SK-MEL-5 (cell line): Measurements from ENCODE around the gene ARHGAP24. TPM values are rescaled to one million over a fixed set of nuclear protein-coding genes. Genes with fewer than 3 reads are reported as not detected.
"Not testable (repeated sequence)": the region's sequence is repeated elsewhere in the genome, so short reads cannot be mapped to it uniquely, and the experiment has no call there.

Experiments
- DNase-seq: peaks from one replicate; pipeline ENCODE4 v3.0.0-alpha.2; 2016; ENCODE audit warnings: low read depth, low spot score
- in situ Hi-C: cut with HindIII; loops from 2 replicates; pipeline ENCODE4 v1.10.0; 2016; ENCODE audit warnings: low sequenced_read_pairs, high pct_unique_total_duplicates, low pct_unique_long_range_greater_than_20kb
- total RNA-seq: library from RNA; depleted of rRNA; stranded (reverse); fragments of >200 nt; shearing (Covaris generic); gene quantifications from 2 replicates; pipeline ENCODE4 v1.2.3, GENCODE V29; 2014

ARHGAP24 gene
- total RNA-seq, 1 experiment from 2014 or later = 10.1 TPM

DNA sequence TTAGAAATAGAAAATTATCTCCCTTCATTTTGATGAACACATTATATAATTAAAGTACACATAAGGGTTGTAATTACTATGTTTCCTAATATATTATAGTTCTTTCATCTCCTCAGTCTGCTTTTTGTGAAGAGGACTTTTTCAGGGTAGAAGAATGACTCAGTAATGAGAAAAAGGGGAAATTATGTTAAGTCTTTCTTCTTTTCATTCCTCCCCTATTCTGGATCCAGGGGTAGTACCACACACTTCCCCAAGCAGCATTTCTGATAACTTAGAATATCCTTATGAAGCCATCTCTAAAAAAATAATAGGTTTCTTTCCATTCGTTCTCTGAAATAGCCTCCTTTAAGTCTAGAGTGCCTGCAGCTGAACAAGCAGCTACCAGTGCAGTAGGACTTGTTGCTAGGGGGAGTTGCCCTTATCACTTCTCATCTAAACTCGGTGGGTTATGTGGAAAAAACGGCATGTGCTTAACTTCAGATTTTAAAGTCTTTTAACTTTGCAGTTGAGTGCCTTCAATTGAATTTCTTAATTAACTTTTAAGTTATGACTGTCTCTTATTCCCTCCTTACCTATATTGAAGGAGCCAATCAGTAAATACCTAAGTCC lies 184.8 kb downstream of the ARHGAP24 start:
- DNase-seq = no peak
- in situ Hi-C loops = no loop called here

DNA sequence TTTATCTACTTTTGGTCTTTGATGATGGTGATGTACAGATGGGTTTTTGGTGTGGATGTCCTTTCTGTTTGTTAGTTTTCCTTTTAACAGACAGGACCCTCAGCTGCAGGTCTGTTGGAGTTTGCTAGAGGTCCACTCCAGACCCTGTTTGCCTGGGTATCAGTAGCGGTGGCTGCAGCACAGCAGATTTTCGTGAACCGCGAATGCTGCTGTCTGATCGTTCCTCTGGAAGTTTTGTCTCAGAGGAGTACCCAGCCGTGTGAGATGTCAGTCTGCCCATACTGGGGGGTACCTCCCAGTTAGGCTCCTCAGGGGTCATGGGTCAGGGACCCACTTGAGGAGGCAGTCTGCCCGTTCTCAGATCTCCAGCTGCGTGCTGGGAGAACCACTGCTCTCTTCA lies 191.7 kb downstream of the ARHGAP24 start:
- DNase-seq, in situ Hi-C loops: not testable (repeated sequence)

DNA sequence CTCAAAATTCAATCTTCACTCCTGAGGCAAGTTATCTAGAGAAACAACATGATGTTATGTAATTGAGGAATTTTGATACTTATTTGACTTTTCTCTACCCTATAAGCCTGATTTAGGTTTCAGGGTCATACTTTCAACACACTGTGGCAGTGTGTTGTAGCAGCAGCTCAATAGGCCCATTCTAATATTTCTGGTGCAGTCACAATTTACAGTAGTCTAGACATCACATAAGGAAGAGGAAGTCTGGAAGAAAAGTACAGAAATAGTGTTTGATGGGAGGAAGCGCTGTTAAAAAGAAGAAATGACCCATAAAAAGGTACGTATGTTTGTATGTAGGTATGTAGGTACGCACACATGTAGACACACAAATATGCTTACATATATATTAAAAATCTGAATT lies 194.3 kb downstream of the ARHGAP24 start:
- in situ Hi-C loops = no loop called here
- no peak for DNase-seq

DNA sequence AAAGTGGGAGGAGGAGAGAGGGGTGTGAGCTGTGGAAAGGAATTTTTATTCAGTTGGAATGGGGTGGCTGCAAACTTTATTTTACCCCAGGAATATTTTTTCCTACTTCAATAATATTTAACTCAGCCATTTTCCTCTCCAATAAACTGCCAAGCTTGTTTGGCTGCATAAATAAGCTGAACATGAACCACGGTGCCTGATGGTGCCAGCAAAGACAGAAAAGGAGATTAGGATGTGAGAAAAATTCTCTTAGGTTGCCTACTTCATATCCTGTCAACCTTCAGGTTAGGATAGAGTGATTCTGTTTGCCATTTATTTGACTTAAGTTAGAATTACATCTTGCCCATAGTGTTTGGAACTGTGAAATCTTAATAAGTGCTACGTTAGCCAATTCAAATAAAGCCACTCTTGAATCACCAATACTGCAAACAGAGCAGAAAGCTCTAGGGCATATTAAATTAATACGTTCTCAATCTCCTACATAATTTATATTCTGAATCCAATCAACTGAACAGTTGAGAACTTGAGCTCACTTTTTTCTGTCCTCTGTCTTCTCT lies 195.1 kb downstream of the ARHGAP24 start:
- in situ Hi-C loops = no loop called here
- DNase-seq = no peak

DNA sequence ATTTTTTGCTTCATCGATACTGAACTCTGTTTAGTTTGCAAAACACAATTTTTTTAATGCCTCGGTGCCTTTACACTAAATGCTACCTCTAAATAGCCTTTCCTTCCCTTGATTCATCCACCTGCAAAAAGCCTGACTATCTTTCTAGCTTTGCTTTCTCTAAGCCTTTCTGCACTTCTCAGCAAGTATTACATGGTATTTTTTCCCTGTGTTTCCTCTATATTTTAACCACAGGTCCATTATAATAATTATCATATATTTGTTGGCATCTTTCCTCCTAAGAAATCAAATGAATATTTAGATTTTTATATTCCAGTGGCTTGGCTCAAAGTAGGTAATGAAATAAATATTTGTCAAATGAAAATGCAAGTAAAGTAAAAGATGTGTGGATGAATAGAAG lies 196.2 kb downstream of the ARHGAP24 start:
- in situ Hi-C loops = no loop called here
- no peak for DNase-seq

DNA sequence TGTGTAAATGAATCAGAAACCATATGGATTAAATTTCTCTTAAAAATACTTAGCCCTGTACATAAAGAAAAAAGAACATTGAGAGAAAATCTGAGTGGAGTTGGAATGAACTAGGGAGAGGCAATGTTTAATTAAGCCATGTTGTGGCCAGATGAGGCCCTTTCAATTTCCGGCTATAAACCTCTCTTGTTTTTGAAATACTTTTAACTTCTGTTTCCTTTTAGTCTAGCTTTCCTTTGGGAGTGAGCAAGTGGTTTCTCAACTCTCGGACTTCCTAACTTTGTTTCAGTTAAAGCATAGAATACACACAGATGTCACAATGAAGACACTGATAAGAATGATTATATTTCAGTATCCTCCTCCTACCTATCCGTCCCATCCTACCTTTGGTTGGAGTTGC lies 197.2 kb downstream of the ARHGAP24 start:
- in situ Hi-C loops = no loop called here
- DNase-seq = no peak

DNA sequence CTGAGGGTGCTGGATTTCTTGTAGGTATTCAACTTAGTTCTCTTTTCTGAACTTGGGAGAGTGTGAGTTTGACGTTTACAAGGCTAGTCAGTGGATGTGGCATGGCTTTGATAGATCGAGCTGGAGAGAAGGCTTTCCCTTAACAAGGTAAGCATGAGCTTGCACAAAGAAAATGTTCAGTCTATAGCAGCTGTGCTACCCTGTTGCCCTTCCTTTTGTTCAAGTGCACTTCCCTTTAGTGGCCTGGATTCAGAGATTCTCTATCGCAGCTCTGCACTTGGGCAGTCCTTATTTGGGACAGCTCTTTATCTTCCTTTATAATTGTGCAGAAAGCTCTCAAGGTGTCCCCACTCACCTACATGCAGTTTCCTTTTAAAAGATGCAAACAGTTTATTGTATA lies 198.0 kb downstream of the ARHGAP24 start:
- no peak for DNase-seq
- in situ Hi-C loops = no loop called here

DNA sequence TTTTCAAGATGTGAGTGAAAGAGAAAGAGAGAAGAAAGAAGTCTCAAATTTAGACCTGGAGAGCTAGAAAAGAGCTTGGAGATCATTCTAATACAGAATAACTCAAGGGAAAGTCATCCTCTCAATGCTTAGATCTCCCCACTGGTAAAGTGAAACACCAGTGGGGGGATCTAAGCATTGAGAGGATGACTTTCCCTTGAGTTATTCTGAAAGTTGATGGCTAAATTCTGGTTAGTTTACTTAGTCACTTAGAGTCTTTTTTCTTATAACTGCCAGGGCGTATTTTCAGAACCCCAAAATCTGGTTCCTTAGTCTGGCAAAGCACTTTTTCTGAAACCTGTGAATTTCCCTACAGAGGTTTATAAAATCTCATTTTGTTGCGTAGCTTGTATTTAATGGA lies 198.6 kb downstream of the ARHGAP24 start:
- DNase-seq = no peak
- in situ Hi-C loops = no loop called here

DNA sequence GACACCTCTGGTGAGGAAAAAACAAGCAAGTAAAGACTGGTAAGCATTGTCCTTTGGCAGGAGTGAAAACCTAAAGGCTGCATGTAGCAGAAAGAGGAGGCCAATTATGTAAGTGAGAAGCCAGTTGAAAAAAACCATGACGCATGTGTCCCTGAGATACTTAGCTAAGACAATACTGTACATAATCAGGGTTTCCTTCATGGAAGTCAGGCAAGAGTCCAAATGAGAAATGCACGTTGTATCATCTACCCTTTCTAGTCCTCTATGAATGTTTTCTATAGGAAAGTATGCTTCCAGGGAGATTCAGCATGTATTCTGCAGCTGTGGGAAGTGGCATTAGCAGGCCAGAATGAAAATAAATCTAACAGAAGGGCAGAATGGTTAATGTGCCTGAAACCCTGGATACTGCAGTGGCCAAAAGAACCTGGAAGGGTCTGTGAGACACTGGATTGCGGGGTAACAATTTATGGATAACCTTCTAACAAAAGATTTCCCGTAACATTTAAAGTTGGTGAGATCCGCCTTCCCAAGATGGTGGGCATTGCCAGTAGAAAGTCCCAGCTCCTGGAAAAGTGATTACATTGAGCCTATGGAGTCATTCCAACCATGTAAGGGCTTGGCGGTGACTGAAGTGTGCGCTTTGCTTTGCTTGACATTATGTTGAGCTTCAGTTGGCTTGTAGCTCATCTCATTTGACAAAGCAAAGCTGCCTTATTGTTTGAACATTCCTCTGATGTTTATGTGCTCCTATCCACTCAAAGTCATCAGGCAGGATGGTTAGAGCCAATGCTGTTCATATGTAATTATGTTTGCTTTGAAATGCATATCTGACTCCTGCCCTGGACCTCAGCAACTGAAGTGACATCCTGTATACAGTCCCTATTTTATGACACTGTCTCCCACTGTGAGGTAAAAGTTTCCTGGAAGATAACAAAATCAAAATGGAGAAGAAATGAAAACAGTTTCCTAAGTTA lies 200.4 kb downstream of the ARHGAP24 start:
- no peak for DNase-seq
- in situ Hi-C loops = no loop called here

DNA sequence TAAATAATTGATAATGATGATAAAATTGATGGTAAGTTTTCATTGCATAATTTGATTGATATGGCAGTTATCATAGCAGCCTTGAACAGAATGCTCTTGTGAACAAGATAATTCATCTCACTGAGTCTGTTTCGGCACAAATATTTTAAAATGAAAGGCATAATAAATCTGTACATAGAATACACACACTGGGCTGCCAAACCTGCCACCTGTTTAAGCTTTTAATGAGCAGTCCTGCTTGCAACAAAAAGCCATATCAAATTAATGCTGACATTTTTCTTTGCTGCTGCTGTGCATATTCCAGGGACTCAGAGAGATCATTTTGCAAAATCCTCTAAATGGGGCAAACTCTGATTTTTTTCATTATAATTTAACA lies 201.1 kb downstream of the ARHGAP24 start:
- no peak for DNase-seq

DNA sequence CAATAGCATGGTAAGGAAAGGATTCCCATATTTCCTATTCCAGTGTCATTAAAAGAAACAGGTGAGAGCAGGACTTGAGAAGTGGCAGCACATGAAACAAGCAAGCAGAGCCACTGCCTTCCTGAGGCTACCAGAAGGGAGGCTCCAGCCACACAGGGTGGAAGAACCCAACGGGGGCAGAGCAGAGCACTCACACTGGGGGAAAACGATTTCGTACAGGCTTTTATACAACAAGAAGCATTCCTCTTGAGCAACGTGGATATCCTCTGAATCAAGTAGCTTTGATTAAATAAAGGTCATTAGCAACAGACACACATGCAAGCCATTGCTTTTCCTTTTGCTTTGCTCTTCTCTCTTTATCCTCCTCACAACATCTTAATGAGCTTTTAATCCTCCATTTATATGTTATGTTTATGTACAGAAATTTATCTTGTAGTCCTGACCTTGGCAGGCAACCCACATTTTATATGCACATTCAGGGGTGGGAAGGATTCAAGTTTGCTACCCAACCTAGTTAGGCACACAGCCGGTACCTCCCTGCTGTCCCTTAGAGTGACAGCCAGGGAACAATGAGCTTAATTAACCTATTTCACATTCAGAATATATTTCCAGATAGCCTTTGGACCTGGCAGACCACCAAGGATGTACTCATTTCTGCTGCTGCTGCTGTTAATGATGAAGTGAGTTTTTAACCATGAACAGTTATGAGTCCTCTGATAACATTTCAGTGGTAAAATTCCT lies 202.1 kb downstream of the ARHGAP24 start:
- in situ Hi-C loops = no loop called here
- no peak for DNase-seq

More for the DNA sequence above, 201.1 kb downstream of the ARHGAP24 start:
- in situ Hi-C loops = no loop called here

DNA sequence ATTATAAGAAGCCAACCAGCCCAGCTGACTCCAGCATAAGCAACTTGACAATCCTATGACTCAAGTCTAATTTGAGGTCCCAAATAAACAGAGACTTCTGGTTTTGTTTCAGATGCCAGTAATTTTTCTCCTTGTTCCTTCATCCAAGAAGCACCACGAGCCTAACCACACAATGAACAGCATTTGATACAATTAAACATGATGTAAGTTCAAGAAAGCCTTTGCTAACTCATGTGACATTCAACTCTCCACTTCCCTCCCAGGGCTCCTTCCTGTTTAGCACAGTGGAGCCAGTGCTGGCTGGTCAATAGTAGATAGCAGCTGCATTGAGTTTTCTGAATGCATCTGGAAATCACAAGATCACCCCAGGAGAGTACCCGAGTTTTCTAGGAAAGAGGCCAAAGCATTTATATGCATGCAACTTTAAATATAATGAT lies 206.3 kb downstream of the ARHGAP24 start:
- in situ Hi-C loops = no loop called here
- DNase-seq = peak; percentile 99

DNA sequence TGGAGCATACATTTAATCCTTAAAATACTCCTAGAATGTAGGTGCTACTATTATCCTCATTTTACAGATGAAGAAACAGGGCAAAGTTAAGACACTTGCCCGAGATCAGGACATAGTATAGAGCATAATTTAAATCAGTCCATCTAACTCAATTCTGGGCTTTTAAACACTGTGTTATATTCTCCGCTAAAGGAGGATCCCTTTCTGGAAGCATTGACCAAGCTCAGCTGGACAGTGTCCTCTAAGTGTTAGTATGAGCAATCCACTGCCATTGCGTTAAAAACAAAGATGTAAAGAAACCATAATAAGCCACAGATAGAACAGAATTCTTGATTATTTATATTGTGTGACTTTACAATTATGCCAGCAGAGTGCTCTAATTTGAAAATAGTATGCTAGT lies 207.0 kb downstream of the ARHGAP24 start:
- DNase-seq = no peak
- in situ Hi-C loops = no loop called here

DNA sequence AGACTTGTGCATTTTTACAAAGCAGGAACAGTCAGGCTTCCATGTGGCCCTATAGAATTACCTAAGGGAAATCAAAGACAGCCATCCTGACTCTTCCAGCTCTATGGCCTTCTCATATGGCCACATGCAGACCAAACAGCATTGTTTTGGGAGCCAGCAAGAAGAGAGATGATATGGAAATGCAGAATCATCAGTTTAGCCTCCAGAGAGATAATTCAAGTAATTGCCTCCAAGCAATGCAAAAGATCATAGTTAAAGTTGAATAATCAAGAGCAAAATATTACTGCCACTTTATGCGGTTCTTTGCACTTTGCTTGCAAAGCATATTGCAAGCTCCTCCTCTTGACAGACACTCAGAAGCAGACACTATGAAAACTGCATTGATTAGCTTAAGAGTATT lies 207.4 kb downstream of the ARHGAP24 start:
- DNase-seq = peak; percentile 30
- in situ Hi-C loops = no loop called here

DNA sequence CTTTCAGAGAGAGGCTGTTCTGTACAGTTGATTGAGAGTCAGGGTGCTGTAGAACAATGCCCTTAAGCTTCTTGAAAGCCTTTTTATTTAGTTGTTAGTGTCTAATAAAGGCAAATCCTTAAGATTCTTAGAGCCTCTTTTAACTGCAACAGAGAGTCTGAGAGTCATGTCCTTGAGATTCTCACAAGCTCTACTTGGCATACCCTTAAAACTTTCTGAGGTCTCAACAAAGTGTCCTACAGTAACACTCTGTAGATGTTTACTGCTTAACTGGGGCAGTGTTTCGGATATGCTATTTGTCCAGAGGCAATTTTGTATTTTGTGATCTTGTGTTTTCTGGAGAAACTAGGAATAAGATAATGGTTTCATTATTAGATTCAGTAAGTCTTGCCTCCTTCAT lies 209.7 kb downstream of the ARHGAP24 start:
- in situ Hi-C loops = no loop called here

DNA sequence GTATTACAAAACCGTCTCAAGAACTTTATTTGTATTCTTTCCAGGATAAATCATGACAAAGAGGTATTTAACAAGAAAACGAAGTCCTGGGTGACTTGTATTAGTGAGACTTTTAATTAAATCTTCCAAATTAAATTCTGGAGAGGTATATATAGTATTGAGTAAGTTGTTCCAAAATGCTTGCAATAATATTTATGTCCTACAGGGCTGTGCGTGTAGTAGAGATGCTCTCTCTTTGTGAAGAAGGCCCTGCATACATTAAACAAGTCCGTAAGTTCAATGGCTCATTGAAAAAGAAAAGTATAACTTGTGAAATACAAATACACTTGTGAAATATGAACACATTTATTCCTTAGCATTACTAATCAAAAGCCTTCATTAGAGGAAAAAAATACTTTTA lies 211.4 kb downstream of the ARHGAP24 start:
- no peak for DNase-seq

More for the DNA sequence above, 209.7 kb downstream of the ARHGAP24 start:
- peak; percentile 76 for DNase-seq

DNA sequence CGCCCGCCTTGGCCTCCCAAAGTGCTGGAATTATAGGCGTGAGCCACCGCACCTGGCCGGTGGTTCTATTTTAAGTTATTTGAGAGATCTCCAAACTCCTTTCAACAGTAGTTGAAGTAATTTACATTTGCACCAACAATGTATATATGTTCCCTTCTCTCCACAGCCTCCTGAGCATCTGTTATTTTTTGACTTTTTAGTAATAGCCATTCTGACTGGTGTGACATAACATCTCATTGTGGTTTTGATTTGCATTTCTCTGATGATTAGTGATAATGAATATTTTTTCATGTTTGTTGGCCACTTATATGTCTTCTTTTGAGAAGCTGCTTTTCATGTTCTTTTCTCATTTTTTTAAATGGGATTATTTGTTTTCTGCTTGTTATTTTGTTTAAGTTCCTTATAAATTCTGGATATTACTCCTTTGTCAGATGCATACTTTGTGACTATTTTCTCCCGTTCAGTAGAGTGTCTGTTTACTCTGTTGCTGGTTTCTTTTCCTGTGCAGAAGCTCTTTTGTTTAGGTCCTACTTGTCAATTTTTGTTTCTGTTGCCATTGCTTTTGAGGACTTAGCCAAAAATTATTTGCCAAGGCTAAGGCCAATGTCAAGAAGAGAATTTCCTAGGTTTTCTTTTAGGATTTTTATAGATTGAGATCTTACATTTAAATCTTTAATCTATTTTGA lies 213.2 kb downstream of the ARHGAP24 start:
- in situ Hi-C loops = no loop called here
- no peak for DNase-seq

More for the DNA sequence above, 211.4 kb downstream of the ARHGAP24 start:
- in situ Hi-C loops = no loop called here
